NCI-H226 (cell line): Measurements from ENCODE around the gene UBASH3B.

ENCODE experiments used
- DNase-seq: peaks from one replicate; pipeline ENCODE4 v3.0.0-alpha.2; 2015

UBASH3B gene

DNA sequence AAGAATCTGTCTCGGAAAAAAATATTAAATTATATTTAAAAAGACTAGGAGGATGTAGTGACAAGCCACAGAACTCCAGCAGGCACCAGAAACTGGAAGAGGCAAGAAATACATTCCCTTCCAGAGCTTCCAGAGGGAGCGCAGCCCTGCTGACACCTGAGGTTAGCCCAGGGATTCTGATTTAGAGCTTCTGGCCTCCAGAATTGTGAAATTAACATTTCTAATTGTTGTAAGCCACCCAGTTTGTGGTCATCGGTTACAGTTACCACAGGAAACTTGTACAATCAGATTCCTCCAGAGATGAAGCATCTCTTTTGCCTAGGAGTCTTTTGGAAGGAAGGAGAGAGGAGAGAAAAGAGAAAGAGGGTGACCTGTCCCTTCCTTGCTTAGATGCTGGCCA is 6.4 kb upstream of the UBASH3B start:
- DNase-seq, result no peak

DNA sequence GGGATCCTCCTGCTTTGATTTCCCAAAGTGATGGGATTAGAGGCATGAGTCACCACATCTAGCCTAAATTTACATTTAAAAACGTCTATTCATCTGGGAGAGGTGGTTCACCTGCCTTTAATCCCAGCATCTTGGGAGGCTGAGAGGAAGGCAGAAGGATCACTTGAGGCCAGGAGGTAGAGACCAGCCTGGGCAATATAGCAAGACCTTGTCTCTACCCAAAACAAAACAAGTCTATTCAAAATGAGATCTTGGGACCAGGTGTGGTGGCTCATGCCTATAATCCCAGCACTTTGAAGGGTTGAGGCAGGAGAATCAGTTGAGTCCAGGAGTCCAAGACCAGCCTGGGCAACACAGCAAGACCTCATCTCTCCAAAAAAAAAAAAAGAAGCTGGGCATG is 4.9 kb upstream of the UBASH3B start:
- DNase-seq, result no peak

DNA sequence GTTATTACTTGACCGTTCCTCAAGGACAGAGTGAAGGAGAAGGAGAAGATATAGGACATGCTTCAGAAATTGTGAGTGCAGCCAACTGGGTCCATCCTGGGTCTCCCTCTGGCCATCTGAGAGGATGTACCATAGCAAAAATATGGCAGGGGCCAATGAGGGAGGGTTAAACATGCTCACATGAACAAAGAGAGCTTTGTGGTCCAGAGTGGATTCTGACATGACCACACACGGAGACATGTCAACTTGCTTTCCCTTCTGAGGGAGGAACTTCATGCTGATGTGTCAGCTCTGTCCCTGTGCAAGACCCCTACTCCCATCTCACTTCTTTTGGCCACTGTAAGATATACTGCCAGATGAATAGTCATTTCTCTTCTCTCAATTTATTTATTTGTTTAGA is 3.0 kb upstream of the UBASH3B start:
- DNase-seq, result no peak

DNA sequence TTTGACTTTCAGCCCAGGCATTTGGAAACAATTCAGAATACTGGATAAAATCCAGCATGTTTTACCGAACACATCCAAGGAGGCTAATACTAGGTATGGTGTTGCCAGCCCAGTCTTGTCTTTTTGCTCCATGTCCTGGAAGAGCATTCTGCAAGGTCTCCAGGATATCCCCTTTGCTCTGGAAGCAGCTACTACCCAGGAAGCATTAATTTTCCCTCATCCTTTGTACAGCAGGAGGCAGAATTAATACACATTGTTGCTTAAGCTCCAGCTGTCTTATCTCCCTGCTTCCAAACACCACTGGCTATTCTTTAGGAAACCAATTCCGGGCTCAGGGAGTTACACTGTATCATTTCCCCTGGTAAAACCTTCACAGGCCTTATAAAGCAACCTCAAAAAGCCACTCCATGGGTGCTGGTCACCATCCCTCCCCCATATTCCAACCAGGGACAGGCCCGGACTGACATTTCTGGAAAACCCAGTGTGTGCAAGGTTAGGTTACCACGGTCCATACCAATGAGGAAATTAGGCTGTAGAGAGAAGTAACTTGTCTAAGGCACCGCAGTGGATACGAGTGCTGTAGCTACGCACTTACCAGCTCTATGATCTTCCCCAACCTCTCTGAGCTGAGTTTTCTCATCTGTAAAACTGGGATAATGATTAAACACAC is 1.5 kb upstream of the UBASH3B start:
- peak; percentile 43 for DNase-seq

DNA sequence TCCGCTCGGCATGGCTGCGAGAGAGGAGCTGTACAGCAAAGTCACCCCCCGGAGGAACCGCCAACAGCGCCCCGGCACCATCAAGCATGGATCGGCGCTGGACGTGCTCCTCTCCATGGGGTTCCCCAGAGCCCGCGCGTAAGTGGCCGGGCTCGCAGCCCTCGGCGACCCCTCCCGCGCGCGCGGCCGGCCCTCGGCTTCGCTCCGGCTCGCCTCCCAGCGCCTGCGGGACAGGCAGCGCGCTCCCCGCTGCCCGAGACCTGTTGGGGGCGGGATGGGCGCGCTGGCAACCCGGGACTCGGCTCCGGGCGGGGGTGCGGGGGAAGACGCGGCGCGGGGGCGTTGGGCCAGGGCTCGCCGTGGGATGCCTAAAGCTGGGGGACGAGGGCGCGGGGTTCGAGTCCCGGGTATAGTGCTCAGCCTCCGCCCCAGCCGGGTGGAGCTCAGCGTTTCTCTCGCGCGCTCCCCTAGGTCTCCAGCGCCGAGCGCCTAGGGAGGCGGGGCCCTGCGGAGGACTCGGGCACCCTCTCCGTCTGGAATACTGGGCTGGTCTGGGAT is 630 bp downstream of the UBASH3B start:
- DNase-seq, result peak; percentile 69

DNA sequence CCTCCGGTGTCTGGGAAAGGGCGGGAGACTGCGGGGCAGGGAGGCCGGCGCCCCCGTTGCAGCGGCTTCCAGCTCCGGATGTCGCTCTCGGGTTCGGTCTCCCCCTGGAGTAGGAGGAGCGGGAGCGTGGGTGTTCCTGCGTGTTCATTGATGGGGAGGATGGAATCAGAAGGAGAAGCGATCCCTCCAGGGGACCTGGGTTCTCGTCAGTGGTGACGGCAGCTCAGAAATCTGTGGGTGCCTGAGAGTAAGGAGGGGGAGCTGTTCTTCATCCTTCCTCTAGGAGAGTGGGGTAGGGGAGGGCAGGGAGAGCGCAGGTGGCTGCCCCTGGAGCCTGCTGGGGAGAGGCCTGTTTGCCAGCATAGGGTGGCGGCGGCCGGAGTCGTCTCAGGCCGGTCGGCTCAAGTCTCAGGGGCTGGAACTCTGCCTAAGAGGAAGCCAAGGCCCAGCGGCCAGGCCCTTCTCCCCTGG is 1.1 kb downstream of the UBASH3B start:
- DNase-seq, result no peak

DNA sequence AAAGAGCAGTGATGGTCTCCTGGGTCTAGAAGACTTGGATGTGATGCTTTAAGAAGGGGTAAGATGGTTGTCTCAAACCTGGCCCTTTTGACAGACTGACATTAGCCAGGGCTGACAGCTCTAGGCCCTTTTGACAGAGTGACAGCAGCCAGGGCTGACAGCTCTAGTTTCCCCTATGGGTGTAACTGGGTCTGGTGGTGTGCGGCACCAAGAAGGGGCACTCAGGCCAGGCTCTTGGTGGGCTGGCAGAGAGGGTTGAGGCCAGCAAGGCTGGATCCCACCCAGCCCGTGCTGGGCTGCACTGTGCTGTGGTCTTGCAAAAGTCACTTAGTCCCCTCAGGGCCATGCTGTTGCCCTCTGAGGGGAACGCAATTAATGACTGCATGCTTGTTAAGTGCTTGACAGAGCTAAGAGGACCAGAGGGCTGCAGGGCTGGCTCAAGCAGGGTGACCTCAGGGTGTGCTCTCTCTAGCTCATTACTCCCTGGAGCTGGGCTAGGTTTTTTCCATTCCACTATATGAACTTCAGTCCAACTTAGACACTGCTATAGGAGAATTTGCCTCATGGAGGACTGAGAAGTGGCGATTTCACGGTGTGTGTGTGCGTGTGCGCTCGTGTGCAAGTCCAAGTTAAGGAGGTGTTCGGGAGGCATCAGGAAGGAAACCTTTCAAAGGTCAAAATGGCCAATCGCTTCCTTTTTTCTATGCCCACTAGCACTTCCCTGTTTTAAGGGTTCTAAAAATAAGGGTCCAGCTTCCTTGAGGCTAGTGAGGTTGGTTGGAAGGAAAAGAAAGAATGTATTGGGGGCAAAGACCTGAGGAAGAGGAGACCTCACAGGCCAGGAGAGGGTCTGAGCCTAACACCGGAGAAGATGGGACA is 4.4 kb downstream of the UBASH3B start:
- DNase-seq, result no peak

DNA sequence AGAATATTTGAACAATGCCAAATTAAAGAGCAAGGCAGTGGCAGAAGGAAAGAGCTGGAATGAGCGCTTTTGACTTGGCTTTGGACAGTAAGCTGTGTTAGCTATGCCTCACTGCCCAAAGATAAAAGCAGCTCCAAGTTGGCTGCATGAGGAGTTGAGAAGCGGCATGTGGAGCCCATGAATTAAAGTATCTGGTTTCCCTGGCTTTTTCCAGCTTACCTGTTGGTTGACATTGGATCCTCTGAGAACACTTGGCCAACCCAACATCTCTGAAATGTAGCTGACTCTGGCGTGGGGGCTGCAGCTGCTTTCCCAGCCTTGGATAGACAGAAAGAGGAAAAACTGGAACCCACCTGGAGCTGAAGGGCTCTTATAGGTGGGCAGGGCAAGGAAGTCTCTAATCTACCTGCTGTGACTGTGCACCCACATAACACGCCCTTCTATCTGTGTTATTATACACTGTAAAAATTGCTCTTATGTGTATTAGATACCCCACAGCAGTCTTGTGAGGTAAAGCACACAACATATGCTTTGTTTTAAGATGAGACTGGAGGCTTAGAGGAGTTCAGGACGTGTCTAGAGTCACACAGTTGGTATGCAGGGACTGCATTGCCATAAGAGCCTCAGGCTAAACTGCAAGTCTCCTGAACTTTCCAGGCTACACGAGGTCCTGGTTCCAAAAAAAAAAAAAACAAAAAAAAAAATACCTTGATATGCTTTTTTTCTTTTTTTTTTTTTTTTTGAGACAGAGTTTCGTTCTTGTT is 5.8 kb downstream of the UBASH3B start:
- DNase-seq, result no peak

DNA sequence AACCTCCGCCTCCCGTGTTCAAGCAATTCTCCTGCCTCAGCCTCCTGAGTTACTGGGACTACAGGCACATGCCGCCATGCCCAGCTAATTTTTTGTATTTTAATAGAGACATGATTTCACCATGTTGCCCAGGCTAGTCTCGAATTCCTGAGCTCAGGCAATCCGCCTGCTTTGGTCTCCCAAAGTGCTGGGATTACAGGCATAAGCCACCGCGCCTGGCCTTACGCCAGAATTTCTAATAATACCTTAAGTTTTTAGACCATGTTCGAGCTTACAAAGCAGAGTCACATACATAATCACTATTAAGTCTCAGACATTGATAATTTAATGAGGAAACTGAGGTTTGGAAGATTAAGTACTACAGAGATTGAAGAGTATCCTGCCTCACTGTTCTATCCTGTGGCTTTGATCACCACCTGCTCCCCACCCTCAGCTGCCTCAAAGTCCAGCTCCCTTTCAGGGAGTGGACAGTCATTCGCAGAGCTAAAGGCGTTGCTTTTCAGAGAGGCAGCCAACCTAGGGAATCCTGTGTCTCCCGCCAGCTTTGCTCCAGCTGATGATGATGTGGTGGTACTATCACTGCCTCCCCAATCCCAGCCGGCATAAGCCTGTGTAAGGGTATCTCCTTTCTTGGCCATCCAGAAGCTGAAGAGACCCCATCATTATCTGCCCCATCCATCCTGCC is 7.7 kb downstream of the UBASH3B start:
- no peak for DNase-seq

DNA sequence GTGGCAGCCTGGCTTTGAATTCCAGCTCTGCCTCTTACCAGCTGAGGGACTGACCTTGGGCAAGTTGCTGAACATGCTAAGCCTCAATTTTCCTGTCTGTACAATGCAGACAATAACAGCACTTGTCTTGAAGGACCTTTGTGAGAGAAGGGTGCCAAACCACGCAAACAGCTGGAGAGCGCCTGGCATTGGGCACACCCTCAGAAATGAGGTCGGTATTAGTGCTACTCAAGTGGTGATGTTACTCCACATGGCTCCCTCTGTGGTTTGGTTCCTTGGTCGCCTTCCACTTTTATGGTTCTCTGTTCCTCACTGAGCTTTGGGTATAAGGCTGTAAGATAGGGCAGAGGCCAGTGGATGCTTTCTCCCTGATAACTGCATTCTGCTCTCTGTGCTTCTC is 8.2 kb downstream of the UBASH3B start:
- no peak for DNase-seq

DNA sequence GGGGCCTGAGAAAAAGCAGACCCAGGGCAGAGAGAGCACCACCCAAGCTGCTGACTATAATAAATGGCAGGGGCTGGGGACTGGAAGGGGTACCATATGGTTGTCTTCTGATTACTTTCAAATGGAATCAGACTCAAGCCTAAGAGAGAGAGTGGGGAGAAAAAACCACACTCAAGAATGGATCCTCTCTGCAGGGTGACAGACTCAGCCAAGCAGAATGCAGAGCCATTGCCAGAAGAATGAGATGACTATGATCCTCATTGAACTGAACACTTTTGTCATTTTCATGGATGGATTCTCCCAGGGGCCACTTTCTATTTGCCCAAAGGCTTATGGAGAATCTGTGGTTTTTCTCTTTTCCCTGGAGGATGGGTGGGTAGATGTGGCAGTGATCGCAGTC is 8.7 kb downstream of the UBASH3B start:
- DNase-seq, result no peak

DNA sequence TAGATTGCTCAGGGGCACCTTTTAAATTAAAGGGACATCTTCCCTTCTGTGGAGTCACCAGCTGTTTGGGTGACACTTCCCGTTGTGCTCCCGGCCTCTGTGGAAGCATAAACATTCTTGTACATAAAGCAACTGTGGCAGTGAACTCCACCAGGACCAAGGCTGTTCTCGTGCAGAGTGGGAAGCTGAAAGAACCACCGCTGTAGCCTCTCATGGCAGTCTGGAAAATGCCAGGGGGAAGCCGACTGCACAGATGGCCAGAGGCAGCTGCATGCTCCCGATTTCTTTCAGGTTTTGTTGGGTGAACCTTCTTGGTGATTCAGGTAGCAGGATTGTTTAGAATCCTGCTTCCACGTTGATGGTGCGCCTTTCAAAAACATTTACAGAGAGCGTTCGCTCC is 10.3 kb downstream of the UBASH3B start:
- no peak for DNase-seq

DNA sequence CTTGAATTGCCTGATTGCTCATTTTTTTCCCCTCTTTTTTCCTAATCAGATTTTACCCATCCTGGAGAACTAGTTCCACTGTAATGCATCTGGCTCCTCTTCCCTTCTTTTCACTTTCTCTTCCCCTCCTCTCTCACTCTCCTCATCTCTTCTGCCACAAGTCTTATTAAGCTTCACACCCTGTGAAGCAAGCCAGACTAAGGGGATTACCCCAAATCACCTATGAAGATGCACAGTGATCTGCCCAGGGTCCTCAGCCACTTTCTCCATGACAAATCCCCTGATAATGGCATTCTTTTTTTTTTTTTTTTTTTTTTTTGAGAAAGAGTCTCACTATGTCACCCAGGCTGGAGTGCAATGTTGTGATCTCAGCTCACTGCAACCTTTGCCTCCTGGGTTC is 11.2 kb downstream of the UBASH3B start:
- no peak for DNase-seq

DNA sequence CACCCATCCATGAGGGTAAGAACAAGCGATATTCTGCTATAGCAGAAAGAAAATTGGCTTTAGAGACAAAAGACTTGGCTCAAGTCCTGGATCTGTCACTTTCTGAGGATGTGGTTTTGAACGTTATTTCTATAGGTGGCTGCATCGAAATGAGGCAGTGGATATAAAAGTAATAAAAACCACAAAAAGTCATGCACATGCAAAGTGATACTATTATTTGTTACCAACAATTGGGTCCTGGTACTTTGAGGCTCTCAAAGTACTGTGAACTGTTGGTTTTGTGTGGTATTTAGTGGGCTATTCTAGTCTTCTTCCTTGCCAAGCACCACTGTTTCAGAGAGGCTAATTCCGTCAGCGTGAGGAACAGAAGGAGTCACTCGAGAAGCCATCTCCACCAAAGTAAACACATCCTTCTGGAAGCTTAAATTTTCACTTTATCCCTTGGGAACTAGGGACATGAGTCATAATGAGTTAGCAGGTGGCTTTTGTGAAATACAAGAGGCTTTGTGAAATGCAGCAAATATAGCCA is 13.1 kb downstream of the UBASH3B start:
- no peak for DNase-seq

DNA sequence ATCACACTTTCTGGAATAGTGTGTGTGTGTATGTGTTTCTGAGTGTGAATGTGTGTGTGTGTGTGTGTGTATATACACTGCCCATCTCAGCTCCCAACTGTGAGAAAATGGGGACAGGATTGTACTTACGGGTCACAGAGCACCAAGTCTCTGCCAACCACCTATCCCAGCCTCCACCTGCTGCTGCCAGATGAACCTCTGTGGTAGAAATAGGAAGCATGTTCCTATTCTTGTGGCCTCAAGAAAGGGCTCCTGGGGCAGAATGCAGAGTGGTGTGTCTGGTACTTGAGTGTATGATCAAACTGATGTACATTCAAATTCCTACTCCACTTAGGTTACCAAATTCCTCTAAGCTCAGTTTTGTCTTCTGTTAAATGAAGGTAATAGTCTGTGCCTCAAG is 14.6 kb downstream of the UBASH3B start:
- DNase-seq, result no peak

DNA sequence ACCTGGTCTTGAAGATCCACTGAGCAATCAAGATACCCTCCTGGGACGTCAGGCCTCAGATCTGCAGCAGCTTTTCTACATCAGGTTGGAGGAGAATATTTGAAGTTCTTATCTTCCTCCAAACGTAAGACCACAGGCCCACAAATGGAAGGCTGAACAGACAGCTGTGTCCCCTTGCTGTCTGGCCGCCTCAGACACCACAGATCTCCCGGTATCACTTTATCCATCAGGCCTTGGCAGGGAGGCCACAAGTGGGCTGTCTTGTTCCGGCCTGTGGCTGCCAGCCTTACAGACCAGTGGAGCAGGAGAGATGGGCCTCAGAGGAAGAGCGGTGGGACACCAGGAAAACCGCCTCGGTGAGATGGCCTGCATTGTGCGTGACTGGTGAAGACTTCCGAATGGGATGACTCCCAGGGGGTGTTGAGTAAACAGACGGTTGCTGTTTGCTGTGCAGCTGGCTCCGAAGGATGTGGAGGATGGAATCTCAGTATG is 15.9 kb downstream of the UBASH3B start:
- DNase-seq, result no peak

DNA sequence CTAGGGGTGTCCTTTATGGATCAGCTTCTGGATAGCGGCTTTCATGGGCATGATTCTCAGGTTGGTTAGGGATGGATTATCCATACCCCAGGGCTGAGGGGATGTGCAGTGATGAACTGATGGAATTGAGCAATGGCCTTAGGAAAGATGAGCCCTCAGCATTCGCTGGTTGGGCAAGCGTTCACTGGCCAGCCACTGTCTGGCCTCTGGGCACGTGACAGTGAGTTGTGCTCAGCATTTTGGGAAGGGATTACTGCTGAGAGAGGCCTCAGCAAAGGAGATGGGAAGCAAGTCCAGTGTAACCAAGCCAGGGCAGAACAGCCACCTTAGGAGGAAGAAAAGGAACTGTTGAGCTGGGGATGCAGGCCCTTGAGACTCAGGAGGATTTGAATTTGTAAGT is 17.4 kb downstream of the UBASH3B start:
- DNase-seq, result no peak

DNA sequence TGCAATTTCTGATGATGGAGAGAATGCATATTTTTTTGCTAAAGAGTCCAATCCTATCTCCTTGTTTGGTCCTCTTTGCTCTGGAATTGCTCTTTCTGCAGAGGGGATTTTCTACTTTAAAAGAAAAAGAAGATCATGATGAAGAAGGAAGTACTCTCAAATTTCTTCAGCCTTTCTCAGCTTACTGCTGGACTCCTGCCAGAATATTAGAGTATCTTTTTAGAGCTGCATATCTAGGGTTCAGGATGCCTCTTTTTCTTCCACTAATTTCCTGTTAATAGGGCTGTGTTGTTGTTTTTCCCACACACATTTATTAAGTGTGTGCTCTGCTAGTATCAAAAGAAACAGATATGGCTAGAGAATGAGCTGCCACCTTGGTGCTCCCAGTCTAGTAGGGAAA is 18.2 kb downstream of the UBASH3B start:
- no peak for DNase-seq

DNA sequence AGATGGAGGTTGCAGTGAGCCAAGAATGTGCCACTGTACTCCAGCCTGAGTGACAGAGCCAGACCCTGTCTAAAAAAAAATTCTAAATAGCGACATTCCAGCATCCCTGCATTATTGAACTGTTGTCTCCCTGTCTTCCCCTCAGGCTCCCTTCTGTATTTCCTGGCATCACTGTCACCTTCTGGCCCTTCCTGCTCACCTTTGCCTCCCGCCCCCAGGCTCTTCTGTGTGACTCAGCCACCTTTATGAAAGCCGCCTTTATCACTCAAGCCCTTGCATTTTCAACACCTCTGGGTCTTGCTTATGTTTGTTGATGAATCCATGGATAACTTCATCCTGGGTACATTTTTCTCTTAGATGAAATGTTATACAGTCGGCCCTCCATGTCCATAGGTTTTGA is 21.1 kb downstream of the UBASH3B start:
- no peak for DNase-seq

DNA sequence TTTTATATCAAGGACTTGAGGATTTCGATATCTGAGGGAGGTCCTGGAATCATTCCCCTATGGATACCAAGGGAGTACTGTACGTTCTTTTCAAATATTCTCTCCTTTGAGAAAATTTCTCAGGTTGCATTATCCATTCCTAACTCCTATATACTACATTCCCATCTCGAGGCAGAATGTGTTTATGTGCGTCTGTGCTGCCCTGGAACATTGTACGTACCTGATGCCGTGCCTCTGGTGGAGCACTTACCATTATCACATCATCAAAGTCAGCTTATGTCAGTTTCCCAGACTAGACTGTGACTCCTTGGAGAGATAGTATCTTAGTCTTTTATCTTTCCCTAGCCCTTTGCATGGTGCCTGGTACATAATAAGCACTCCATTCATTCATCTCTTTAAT is 21.7 kb downstream of the UBASH3B start:
- no peak for DNase-seq

DNA sequence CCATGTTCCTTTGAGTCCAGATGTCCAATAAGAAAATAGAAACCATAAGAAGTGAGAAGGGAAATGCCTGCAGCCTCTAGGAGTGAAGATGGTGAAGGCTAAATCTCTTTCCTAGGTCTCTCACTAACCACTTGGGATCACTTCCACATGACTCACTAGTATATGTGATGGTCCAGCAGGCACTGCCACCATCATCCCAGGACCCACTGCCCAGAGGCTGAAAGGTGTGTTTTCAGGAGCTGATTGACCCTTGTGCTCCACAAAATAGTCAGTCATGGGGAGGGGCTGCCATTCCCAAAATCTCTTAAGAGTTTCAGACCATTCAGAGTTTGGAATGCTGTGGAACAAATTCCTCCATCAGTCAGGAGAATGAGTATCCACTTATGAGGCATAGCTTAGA is 22.9 kb downstream of the UBASH3B start:
- no peak for DNase-seq

DNA sequence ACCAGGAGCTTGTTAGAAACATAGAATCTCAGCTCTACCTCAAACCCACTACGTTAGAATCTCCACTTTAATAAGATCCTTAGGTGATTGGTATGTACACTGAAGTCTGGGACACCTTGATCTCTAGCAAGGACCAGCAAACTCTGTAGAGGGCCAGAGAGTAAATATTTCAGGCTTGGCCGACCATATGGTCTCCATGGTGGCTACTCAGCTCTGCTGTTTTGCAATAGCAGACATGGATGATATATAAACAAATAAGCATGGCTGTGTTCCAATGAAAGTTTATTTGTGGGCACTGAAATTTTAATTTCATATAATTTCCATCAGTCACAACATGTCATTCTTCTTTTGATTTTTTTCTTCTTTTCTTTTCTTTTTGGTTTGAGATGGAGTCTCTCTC is 23.9 kb downstream of the UBASH3B start:
- no peak for DNase-seq
